A549 treated with ZK216348 at 1 μM for 4 hours (cell line): ENCODE results near the gene RGPD6. TPM values are rescaled to one million over a fixed set of nuclear protein-coding genes. Genes with fewer than 3 reads are reported as not detected.

Experiments
- total RNA-seq: library from RNA; stranded (reverse); fragments of 200-300 nt; extraction: Qiagen RNA extraction; gene quantifications from 5 replicates; pipeline ENCODE4 v1.2.3, GENCODE V29; 2022; ENCODE audit warnings: low read depth

RGPD6 gene
- 5.2 to 19.8 TPM (median 7.2 TPM) in 5 replicates for total RNA-seq

DNA sequence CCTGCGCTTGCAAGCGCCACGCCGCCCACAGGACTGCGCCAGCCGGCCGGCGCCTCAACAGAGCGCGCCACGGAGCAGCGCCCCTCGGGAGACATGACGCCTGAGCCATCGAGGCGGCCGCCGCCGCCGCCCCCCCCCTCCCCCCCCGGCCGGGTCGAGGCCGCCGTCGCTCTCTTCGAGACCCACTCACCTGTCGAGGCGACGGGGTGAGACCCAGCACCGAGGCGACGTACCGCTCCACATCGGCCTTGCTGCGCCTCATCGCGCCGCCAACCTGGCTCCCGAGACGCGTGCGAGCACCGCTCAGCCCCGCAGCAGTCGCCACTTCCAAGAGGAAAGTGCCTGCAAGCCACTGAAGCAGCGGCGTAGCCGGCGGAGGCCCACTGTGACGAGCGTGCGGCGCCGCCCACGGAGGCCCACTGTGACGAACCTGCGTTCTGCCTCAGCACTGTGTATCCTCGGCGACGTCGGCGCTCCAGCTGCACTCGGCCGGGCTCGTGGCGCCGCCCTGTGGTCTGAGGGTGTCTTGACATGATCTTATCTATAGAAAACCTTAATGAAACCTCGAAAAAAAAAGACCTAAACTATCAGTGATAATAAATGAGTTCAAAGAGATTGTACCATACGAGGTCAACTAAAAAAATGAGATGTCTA, at the start of gene RGPD6:
Gene RGPD6 (minus strand): TSS at position 460 of the 654 bp plus-strand sequence. CDS start 198 bp downstream, at position 262.

DNA sequence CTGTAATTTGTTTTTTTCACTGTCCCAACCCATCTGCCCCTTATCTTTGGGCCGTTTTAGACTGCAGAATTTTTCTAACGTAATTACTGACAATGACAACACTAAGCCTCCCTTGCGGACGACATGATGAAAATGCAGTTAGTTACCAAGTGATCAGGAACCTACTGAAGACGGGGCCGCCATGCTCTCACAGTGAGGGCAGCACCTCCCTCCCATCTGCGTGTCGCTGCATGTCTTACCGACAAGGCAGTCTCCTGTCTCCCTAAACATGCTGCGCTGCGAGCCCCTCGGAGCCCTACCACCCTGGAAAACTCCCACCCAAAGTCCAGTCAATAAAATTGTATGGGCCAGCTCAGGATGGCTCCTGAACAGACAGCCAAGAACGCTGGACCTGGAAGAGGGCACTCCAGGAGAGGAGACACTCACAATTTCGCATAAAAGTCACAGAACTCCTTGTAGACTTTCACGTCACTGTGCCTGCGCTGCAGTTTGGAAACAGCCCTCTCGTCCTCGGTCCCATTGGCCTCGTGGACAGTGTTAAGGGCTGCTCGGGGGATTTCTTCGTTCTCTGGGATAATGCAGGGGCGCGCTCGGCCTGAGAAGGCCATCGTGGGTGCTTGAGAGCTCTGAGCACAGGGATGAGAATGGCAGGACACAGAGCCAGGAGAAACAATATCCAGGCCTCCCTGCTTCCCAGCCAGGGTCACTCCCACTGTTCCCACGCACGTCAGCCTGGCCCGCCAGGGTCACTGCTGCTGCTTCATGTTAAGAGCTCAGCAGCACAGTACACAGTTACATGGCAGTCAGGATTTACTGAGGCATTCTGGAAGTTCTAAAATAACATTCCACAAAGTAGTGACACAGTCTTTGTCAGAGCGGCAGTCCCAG, 104.6 kb downstream of the RGPD6 start, which contains the start of gene LIMS4:
Gene LIMS4 (minus strand): TSS at position 646 of the 888 bp plus-strand sequence. CDS start 38 bp downstream, at position 608.

Other genes with a start within 250 kb of the RGPD6 start
- gene LIMS4, start 104.4 kb downstream of the RGPD6 start, total RNA-seq: 0.33 to 1.4 TPM (median 0.62 TPM) in 5 replicates
- gene BUB1, start 100.8 kb upstream of the RGPD6 start, total RNA-seq: 32.9 to 45.1 TPM (median 44.6 TPM) in 5 replicates
- 0.06 TPM in 1 of 5 replicates, not detected in the others for gene ACOXL, start 155.4 kb upstream of the RGPD6 start, total RNA-seq